PC-3 (cell line): ENCODE data around the gene CFAP45.

Experiments used
- EZH2phosphoT487 ChIP-seq: fragments of 300-600 bp; sonication (generic); IDR thresholded peaks from 2 replicates; pipeline ENCODE4 v1.6.1; 2018; ENCODE audit warnings: mild to moderate bottlenecking, antibody characterized with exemption, low read length, borderline replicate concordance
- TF ChIP-seq, protein P1 (sequence below): fragments of 300-600 bp; sonication (generic); conservative IDR thresholded peaks from 2 replicates; pipeline ENCODE4 v1.5.1; 2017; ENCODE audit warnings: antibody characterized with exemption, low read depth, mild to moderate bottlenecking, low read length

DNA sequence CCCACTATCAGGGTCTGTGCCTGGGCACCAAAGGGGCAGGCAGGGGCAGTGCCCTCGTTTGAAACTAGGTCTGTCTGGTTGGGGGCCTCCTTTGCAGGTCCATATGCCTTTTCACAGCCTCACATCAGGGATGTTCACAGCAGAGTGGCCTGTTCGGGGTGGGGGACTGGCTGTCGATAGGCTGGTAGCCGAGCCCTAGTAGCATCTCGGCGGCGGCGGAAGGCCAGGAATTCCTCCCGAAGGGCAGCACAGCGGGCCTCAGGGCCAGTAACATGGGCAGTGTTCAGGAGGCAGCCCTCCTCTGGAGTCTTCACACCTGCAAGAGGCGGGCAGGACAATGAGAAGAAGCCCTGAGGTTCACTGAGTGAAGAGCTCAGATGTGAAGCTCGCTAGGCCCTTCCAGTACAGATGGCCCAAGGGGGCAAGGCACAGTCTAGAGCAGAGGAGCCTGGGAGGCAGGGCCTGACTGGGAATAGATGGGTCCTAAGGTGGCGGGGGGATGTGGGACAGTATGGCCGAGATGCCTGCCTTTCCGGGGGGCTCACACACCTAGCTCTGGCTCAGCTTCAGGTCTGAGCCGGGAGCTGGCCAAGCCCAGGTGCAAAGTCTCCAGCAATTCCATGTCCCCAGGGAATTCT is 27.4 kb upstream of the CFAP45 start:
- TF ChIP-seq, protein P1, sequence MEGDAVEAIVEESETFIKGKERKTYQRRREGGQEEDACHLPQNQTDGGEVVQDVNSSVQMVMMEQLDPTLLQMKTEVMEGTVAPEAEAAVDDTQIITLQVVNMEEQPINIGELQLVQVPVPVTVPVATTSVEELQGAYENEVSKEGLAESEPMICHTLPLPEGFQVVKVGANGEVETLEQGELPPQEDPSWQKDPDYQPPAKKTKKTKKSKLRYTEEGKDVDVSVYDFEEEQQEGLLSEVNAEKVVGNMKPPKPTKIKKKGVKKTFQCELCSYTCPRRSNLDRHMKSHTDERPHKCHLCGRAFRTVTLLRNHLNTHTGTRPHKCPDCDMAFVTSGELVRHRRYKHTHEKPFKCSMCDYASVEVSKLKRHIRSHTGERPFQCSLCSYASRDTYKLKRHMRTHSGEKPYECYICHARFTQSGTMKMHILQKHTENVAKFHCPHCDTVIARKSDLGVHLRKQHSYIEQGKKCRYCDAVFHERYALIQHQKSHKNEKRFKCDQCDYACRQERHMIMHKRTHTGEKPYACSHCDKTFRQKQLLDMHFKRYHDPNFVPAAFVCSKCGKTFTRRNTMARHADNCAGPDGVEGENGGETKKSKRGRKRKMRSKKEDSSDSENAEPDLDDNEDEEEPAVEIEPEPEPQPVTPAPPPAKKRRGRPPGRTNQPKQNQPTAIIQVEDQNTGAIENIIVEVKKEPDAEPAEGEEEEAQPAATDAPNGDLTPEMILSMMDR, result no peak
- no peak for TF ChIP-seq EZH2phosphoT487
